ENCODE measurements around the gene CCNI. TPM values are rescaled to one million over a fixed set of nuclear protein-coding genes. Genes with fewer than 3 reads are reported as not detected.
"Not testable (repeated sequence)": the region's sequence is repeated elsewhere in the genome, so short reads cannot be mapped to it uniquely, and the experiment has no call there.

Gene CCNI
- total RNA-seq, 1 donor = 187 TPM

- TF ChIP-seq CTCF (IDR thresholded peaks at IDR 0.05; ENCODE audit: insufficient read depth, low read depth, low read length) = no peak
- DNase-seq (ENCODE audit: low read depth) = no peak
- peak overlapping the region; percentile 87 for H3K4me3 ChIP-seq (ENCODE audit: low read depth, low read length)
Observed at GRCh38 chr4:77074381-77074831, 1.4 kb downstream of the CCNI start.

- peak; percentile 34 for DNase-seq (ENCODE audit: low read depth)
Observed at GRCh38 chr4:77073981-77074380, 1.8 kb downstream of the CCNI start.

GRCh38 chr4:77073106-77073809 is 2.5 kb downstream of the CCNI start:
- peak overlapping the region; percentile 87 for H3K4me3 ChIP-seq (ENCODE audit: low read depth, low read length)
- peak; percentile 65 for DNase-seq (ENCODE audit: low read depth)
- TF ChIP-seq CTCF (IDR thresholded peaks at IDR 0.05; ENCODE audit: insufficient read depth, low read depth, low read length) = no peak

More at GRCh38 chr4:77073981-77074380, 1.8 kb downstream of the CCNI start:
- TF ChIP-seq CTCF (IDR thresholded peaks at IDR 0.05; ENCODE audit: insufficient read depth, low read depth, low read length) = no peak
- peak overlapping the region; percentile 87 for H3K4me3 ChIP-seq (ENCODE audit: low read depth, low read length)

- H3K4me3 ChIP-seq (ENCODE audit: low read depth, low read length) = peak overlapping the region; percentile 87
- DNase-seq (ENCODE audit: low read depth) = no peak
- TF ChIP-seq CTCF (IDR thresholded peaks at IDR 0.05; ENCODE audit: insufficient read depth, low read depth, low read length) = no peak
Observed at GRCh38 chr4:77072195-77072753, 3.5 kb downstream of the CCNI start.

- DNase-seq (ENCODE audit: low read depth); H3K4me3 ChIP-seq (ENCODE audit: low read depth, low read length): not testable (repeated sequence)
Observed at GRCh38 chr4:77069514-77069913, 6.3 kb downstream of the CCNI start.

- TF ChIP-seq CTCF (IDR thresholded peaks at IDR 0.05; ENCODE audit: insufficient read depth, low read depth, low read length) = no peak
- no peak overlapping the region for H3K4me3 ChIP-seq (ENCODE audit: low read depth, low read length)
- peak; percentile 58 for DNase-seq (ENCODE audit: low read depth)
Observed at GRCh38 chr4:77065382-77065781, 10.4 kb downstream of the CCNI start.

- TF ChIP-seq CTCF (IDR thresholded peaks at IDR 0.05; ENCODE audit: insufficient read depth, low read depth, low read length) = no peak
- H3K4me3 ChIP-seq (ENCODE audit: low read depth, low read length) = no peak overlapping the region
- DNase-seq (ENCODE audit: low read depth) = no peak
Observed at GRCh38 chr4:77062856-77063255, 12.9 kb downstream of the CCNI start.
